Tibial artery (tissue), 4 donors: Measurements from ENCODE around the gene APOB.

Source experiments
- DNase-seq, 2 donors: peaks; one replicate each; pipeline ENCODE4 v3.0.0-alpha.2; 2019
- H3K27ac ChIP-seq, 2 donors: fragments of 200-600 bp; sonication (generic) in 1 of 2; 1 replicate in 1 of 2; 2 replicates in 1 of 2; pipeline ENCODE4 v1.5.1; 2018 to 2019; ENCODE audit warnings: mild to moderate bottlenecking in 1 of 2
- H3K27me3 ChIP-seq, 2 donors: fragments of 200-600 bp; sonication (generic) in 1 of 2; one replicate each; pipeline versions ENCODE4 v1.5.1 to v1.6.0; 2016 to 2019
- H3K36me3 ChIP-seq, 3 donors: fragments of 200-600 bp; sonication (generic) in 2 of 3; one replicate each; pipeline ENCODE4 v1.5.1; 2016 to 2019; ENCODE audit warnings: mild to moderate bottlenecking in 2 of 3
- H3K4me1 ChIP-seq, 4 donors: fragments of 200-600 bp; sonication (generic) in 2 of 4; 1 replicate in 3 of 4; 2 replicates in 1 of 4; pipeline ENCODE4 v1.5.1; 2016 to 2019
- H3K4me3 ChIP-seq, 2 donors: fragments of 200-600 bp; sonication (generic) in 1 of 2; 1 replicate in 1 of 2; 2 replicates in 1 of 2; pipeline ENCODE4 v1.5.1; 2018 to 2019; ENCODE audit warnings: mild to moderate bottlenecking in 2 of 2
- H3K9me3 ChIP-seq, 3 donors: fragments of 200-600 bp; sonication (generic) in 1 of 3; one replicate each; pipeline ENCODE4 v1.5.1; 2016 to 2019
- intact Hi-C: fragments of 100-400 bp; cut with DNase I; formaldehyde crosslinking; loops from one replicate; pipeline ENCODE4 v1.15.0; 2023; ENCODE audit warnings: low total_unique reads
- TF ChIP-seq, protein P1 (sequence below), 2 experiments: fragments of 200-600 bp in 1 of 2; fragments of 450-650 bp in 1 of 2; IDR thresholded peaks; one replicate each; pipeline ENCODE4 v1.5.1; 2017 to 2019; ENCODE audit warnings: antibody characterized with exemption in 2 of 2, mild to moderate bottlenecking in 1 of 2, moderate library complexity in 1 of 2

The APOB gene

DNA sequence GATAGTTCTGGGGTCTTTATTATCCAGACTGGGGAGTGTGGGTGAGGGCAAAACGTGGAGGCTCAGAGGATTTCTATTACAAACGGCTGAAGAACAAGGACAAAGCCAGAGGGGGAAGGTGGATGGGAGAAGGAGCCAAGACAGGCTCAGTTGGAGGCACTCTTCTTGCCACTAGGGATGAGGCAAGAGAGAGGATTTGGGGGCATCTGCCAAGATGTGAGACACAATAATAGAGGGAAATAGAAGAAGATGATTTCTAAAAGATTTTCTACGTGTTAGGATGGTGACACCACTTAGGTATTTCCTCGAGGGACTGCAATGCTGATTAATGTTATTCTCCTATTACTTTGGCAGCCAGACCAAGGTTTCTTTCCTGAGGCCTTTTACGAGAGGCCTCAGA is 71.8 kb downstream of the APOB start:
- Histone ChIP-seq H3K27ac (peak overlapping the region; percentile 80 to 82), H3K27me3 (no peaks in the 10 kb centered on the region), H3K4me3 (no peak overlapping the region), H3K9me3 (no peaks in the 10 kb centered on the region), H3K4me1 (peaks cover 4 to 64% (median 33%) of the 10 kb centered on the region in 4 donors), H3K36me3 (no peaks in the 10 kb centered on the region)
- TF ChIP-seq, protein P1, sequence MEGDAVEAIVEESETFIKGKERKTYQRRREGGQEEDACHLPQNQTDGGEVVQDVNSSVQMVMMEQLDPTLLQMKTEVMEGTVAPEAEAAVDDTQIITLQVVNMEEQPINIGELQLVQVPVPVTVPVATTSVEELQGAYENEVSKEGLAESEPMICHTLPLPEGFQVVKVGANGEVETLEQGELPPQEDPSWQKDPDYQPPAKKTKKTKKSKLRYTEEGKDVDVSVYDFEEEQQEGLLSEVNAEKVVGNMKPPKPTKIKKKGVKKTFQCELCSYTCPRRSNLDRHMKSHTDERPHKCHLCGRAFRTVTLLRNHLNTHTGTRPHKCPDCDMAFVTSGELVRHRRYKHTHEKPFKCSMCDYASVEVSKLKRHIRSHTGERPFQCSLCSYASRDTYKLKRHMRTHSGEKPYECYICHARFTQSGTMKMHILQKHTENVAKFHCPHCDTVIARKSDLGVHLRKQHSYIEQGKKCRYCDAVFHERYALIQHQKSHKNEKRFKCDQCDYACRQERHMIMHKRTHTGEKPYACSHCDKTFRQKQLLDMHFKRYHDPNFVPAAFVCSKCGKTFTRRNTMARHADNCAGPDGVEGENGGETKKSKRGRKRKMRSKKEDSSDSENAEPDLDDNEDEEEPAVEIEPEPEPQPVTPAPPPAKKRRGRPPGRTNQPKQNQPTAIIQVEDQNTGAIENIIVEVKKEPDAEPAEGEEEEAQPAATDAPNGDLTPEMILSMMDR (IDR thresholded peaks at IDR 0.05), result no peak
- DNase-seq, result no peak
- intact Hi-C loops, result no loop called here

GRCh38 chr2:20970068-20970467 is 73.8 kb downstream of the APOB start:
- Histone ChIP-seq H3K4me1 (peaks cover 0 to 55% (median 22%) of the 10 kb centered on the region in 4 donors), H3K9me3 (no peaks in the 10 kb centered on the region), H3K36me3 (no peaks in the 10 kb centered on the region), H3K27ac (no peak overlapping the region), H3K4me3 (no peak overlapping the region), H3K27me3 (no peaks in the 10 kb centered on the region)
- no peak for DNase-seq
- TF ChIP-seq, protein P1 (IDR thresholded peaks at IDR 0.05), result no peak
- intact Hi-C loops, result no loop called here

DNA sequence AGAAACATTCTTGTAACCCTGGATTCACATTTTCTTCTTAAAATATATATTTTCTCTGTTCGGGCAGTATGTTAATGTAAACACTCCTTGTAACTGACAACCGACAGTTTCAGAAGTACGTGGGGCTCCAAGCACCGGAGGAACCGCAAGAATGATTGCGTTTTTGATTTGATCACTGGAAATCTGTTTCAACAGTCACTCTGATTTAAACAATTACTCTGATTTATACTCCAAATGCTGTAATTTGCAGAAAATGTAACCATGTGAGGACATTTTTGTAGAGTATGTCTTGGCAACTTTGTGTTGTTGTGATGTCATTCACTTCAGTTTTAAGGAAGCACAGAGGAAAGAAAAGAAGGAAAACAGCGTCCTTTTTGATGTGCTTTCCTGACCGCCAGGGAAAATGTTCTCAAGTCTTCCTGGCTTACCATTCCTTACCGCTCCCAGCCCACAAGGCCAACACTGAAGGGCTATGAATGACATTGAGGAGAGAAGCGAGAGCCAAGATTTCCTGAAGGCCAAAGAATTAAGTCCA is 77.7 kb downstream of the APOB start:
- TF ChIP-seq, protein P1 (IDR thresholded peaks at IDR 0.05), result no peak
- Histone ChIP-seq H3K27ac (peak overlapping the region in 1 of 2 donors; percentile 11), H3K4me1 (peaks cover 0 to 40% (median 15%) of the 10 kb centered on the region in 4 donors), H3K4me3 (no peak overlapping the region), H3K27me3 (no peaks in the 10 kb centered on the region), H3K9me3 (no peaks in the 10 kb centered on the region), H3K36me3 (no peaks in the 10 kb centered on the region)
- DNase-seq, result no peak
- intact Hi-C loops, result loop anchor here (10.0 kb wide), 1 partner anchor 69 kb away; no protein-coding TSS in a partner anchor

DNA sequence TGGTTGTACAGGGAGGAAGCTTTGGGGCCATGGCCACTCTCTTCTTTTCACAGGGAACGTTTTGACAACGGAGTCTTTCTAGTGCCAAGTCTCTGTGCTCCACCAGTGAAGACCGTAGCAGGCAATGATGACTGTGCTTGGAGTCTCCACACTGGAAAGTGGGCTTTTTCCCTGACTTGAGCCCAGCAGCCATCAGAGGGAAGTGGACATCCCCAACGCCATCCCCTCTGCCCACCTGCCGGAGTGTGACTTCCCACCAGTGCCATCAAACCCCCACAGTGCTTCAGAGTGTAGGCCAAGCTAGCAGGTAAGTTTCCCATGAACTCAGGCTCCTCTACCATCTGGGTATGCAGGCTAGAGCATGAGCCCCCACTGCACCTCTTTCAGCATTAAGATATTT is 78.7 kb downstream of the APOB start:
- intact Hi-C loops, result loop anchor here (10.0 kb wide), 1 partner anchor 70 kb away; no protein-coding TSS in a partner anchor
- Histone ChIP-seq H3K27me3 (no peaks in the 10 kb centered on the region), H3K4me1 (peaks cover 0 to 37% (median 17%) of the 10 kb centered on the region in 4 donors), H3K27ac (no peak overlapping the region), H3K9me3 (no peaks in the 10 kb centered on the region), H3K4me3 (no peak overlapping the region), H3K36me3 (no peaks in the 10 kb centered on the region)
- TF ChIP-seq, protein P1 (IDR thresholded peaks at IDR 0.05), result no peak
- no peak for DNase-seq

DNA sequence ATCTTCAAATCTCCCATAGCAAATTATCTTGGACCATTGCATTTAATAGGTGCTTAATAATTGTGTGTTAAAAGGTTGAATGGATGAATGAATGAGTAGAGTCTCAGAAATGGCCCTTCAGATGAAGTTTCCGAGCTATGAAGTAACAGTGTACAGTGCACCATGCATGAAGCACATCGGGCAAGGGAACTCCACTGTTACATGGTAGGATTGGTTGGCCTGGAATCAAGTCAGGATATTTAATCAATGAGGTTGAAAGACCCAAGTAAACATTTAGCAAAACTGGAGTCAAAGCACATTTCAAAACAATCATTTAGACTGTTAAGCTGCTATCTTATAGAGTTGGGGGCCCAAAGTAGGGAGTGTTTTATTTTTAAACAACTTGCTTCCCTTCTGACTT is 80.0 kb downstream of the APOB start:
- Histone ChIP-seq H3K27me3 (no peaks in the 10 kb centered on the region), H3K4me1 (peaks cover 0 to 37% (median 17%) of the 10 kb centered on the region in 4 donors), H3K27ac (no peak overlapping the region), H3K4me3 (no peak overlapping the region), H3K36me3 (no peaks in the 10 kb centered on the region), H3K9me3 (no peaks in the 10 kb centered on the region)
- TF ChIP-seq, protein P1 (IDR thresholded peaks at IDR 0.05), result no peak
- no peak for DNase-seq
- intact Hi-C loops, result loop anchor here (5.0 to 10.0 kb wide), 2 partner anchors 71 to 302 kb away; no protein-coding TSS in a partner anchor
